ENCODE measurements around the gene C19orf67. TPM values are rescaled to one million over a fixed set of nuclear protein-coding genes. Genes with fewer than 3 reads are reported as not detected.

Gene C19orf67
- total and polyA plus RNA-seq, 2 of the 13 experiments (the other 11 are each of a cell fraction or from before 2014, with no cell fraction given): 0.11 to 0.32 TPM

DNA sequence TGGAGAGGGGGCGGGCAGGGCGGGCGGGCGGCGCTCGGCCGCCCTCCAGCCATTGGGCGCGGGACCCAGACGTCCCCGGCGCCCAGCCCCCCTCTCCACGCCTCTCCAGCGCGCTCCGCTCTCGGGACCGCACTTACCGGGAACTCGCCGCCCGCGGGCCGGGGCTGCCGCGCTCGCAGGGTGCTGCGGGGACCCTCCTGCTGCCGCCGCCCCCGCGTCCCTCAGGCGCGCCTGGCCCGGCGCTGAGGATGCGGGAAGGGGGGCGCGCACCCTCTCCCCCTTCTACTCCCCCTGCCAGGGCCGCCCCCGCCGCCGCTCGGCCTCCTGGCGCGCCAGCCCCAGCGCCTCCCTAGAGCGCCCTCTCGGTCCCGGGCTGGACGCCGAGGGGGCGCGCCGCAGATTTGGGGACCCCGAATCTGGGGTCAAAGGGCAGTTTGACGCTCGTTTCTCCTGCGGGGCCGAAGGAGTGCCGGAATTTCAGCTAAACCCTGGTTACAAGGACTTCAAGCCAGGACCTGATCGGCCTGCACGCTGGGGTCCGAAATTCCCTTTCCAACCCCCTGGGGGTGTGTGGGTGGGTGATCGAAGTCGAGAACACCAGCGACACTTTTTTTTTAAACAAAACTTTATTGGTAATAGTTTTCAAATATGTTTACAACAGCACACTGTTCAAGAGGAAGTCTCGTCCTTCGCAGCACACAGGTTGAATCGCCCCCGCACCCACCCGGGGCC is 5.7 kb upstream of the C19orf67 start (continued):
- TF ChIP-seq TAF15 (IDR thresholded peaks at IDR 0.05; ENCODE audit: low read depth, low read length, poor library complexity, severe bottlenecking): no peak
- TF ChIP-seq ZNF441 (CRISPR knock-in tag; IDR thresholded peaks at IDR 0.05; ENCODE audit: borderline replicate concordance): no peak
- TF ChIP-seq, protein P1, sequence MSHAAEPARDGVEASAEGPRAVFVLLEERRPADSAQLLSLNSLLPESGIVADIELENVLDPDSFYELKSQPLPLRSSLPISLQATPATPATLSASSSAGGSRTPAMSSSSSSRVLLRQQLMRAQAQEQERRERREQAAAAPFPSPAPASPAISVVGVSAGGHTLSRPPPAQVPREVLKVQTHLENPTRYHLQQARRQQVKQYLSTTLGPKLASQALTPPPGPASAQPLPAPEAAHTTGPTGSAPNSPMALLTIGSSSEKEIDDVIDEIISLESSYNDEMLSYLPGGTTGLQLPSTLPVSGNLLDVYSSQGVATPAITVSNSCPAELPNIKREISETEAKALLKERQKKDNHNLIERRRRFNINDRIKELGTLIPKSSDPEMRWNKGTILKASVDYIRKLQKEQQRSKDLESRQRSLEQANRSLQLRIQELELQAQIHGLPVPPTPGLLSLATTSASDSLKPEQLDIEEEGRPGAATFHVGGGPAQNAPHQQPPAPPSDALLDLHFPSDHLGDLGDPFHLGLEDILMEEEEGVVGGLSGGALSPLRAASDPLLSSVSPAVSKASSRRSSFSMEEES (CRISPR knock-in tag; IDR thresholded peaks at IDR 0.05): no peak
- TF ChIP-seq ZNF12 (CRISPR knock-in tag; IDR thresholded peaks at IDR 0.05): no peak
- TF ChIP-seq ZKSCAN5 (CRISPR knock-in tag; IDR thresholded peaks at IDR 0.05): no peak
- TF ChIP-seq JDP2 (CRISPR knock-in tag; IDR thresholded peaks at IDR 0.05; ENCODE audit: borderline replicate concordance): no peak
- no peak for TF ChIP-seq ARHGAP35 (CRISPR knock-in tag; IDR thresholded peaks at IDR 0.05; ENCODE audit: borderline replicate concordance)
- TF ChIP-seq TOPORS (CRISPR knock-in tag; IDR thresholded peaks at IDR 0.05): peak; percentile 20; the same call in 1 of the 2 replicates
- TF ChIP-seq, protein P2, sequence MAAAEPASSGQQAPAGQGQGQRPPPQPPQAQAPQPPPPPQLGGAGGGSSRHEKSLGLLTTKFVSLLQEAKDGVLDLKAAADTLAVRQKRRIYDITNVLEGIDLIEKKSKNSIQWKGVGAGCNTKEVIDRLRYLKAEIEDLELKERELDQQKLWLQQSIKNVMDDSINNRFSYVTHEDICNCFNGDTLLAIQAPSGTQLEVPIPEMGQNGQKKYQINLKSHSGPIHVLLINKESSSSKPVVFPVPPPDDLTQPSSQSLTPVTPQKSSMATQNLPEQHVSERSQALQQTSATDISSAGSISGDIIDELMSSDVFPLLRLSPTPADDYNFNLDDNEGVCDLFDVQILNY (CRISPR knock-in tag; conservative IDR thresholded peaks at IDR 0.05): no peak
- no peak for TF ChIP-seq HMGA1 (CRISPR knock-in tag; conservative IDR thresholded peaks at IDR 0.05)
- TF ChIP-seq HOXA7 (CRISPR knock-in tag; IDR thresholded peaks at IDR 0.05): no peak
- TF ChIP-seq, protein P3, sequence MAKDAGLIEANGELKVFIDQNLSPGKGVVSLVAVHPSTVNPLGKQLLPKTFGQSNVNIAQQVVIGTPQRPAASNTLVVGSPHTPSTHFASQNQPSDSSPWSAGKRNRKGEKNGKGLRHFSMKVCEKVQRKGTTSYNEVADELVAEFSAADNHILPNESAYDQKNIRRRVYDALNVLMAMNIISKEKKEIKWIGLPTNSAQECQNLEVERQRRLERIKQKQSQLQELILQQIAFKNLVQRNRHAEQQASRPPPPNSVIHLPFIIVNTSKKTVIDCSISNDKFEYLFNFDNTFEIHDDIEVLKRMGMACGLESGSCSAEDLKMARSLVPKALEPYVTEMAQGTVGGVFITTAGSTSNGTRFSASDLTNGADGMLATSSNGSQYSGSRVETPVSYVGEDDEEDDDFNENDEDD (CRISPR knock-in tag; IDR thresholded peaks at IDR 0.05; ENCODE audit: borderline replicate concordance): peak; percentile 25; the same call in 1 of the 2 replicates
- no peak for TF ChIP-seq ZNF552 (CRISPR knock-in tag; IDR thresholded peaks at IDR 0.05; ENCODE audit: borderline replicate concordance)
- no peak for TF ChIP-seq ZNF879 (CRISPR knock-in tag; IDR thresholded peaks at IDR 0.05)
- TF ChIP-seq MYC (CRISPR knock-in tag; IDR thresholded peaks at IDR 0.05; ENCODE audit: borderline replicate concordance): 0 out of 2 replicates have a peak, but pooled peaks have one; percentile 21
- TF ChIP-seq BCL6 (CRISPR knock-in tag; IDR thresholded peaks at IDR 0.05): no peak
- TF ChIP-seq ZNF124 (CRISPR knock-in tag; IDR thresholded peaks at IDR 0.05): no peak
- TF ChIP-seq, protein P4, sequence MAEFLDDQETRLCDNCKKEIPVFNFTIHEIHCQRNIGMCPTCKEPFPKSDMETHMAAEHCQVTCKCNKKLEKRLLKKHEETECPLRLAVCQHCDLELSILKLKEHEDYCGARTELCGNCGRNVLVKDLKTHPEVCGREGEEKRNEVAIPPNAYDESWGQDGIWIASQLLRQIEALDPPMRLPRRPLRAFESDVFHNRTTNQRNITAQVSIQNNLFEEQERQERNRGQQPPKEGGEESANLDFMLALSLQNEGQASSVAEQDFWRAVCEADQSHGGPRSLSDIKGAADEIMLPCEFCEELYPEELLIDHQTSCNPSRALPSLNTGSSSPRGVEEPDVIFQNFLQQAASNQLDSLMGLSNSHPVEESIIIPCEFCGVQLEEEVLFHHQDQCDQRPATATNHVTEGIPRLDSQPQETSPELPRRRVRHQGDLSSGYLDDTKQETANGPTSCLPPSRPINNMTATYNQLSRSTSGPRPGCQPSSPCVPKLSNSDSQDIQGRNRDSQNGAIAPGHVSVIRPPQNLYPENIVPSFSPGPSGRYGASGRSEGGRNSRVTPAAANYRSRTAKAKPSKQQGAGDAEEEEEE (CRISPR knock-in tag; IDR thresholded peaks at IDR 0.05; ENCODE audit: borderline replicate concordance): no peak
- TF ChIP-seq KAT8 (CRISPR knock-in tag; IDR thresholded peaks at IDR 0.05): peak; percentile 45; the same call in 1 of the 2 replicates
- no peak for TF ChIP-seq MTF1 (CRISPR knock-in tag; IDR thresholded peaks at IDR 0.05)
- TF ChIP-seq ZFP37 (CRISPR knock-in tag; IDR thresholded peaks at IDR 0.05; ENCODE audit: borderline replicate concordance): no peak
- no peak for TF ChIP-seq ATAD3A (CRISPR knock-in tag; IDR thresholded peaks at IDR 0.05)
- peak; percentile 23; the same call in 1 of the 2 replicates for TF ChIP-seq PHF21A (CRISPR knock-in tag; IDR thresholded peaks at IDR 0.05)
- TF ChIP-seq SMAD1 (CRISPR knock-in tag; IDR thresholded peaks at IDR 0.05; ENCODE audit: borderline replicate concordance, low read depth): no peak
- TF ChIP-seq, protein P5, sequence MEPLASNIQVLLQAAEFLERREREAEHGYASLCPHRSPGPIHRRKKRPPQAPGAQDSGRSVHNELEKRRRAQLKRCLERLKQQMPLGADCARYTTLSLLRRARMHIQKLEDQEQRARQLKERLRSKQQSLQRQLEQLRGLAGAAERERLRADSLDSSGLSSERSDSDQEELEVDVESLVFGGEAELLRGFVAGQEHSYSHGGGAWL (CRISPR knock-in tag; IDR thresholded peaks at IDR 0.05): peak; percentile 23; the same call in 1 of the 2 replicates
